Testis (tissue), 2 donors: ENCODE data around the gene CDKAL1.

Experiments used
- POLR2A ChIP-seq: fragments of 450-650 bp; IDR thresholded peaks from one replicate; pipeline ENCODE4 v1.6.1; 2017; ENCODE audit warnings: antibody characterized with exemption, mild to moderate bottlenecking, moderate library complexity
- TF ChIP-seq, protein P1 (sequence below), 3 experiments: fragments of 450-650 bp in 2 of 3; fragments of 200-600 bp in 1 of 3; sonication (generic) in 1 of 3; IDR thresholded peaks; one replicate each; pipeline ENCODE4 v1.5.1; 2016 to 2019; ENCODE audit warnings: antibody characterized with exemption in 3 of 3, mild to moderate bottlenecking in 2 of 3, moderate library complexity in 1 of 3

DNA sequence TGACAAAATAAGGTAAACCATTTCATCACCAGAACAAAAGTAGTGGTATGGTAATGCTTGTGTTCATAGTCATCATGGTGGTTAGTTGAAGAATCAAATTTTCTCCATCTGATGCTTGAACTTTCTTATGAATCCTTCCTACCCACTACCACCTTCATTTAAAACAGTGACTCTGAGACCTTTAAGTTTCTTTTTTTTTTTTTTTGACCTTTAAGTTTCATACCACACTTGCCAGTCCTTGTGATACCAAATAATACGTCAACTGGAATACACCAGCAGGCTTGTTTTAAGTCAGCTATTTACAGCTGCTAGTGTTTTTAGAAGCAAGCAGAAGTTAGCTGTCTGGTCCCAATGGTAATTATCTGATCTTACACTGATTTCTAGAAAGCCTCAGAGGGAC lies 645.9 kb downstream of the CDKAL1 start:
- TF ChIP-seq, protein P1, sequence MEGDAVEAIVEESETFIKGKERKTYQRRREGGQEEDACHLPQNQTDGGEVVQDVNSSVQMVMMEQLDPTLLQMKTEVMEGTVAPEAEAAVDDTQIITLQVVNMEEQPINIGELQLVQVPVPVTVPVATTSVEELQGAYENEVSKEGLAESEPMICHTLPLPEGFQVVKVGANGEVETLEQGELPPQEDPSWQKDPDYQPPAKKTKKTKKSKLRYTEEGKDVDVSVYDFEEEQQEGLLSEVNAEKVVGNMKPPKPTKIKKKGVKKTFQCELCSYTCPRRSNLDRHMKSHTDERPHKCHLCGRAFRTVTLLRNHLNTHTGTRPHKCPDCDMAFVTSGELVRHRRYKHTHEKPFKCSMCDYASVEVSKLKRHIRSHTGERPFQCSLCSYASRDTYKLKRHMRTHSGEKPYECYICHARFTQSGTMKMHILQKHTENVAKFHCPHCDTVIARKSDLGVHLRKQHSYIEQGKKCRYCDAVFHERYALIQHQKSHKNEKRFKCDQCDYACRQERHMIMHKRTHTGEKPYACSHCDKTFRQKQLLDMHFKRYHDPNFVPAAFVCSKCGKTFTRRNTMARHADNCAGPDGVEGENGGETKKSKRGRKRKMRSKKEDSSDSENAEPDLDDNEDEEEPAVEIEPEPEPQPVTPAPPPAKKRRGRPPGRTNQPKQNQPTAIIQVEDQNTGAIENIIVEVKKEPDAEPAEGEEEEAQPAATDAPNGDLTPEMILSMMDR (IDR thresholded peaks at IDR 0.05) = no peak
- no peak for TF ChIP-seq POLR2A
